SKM-1 (cell line): ENCODE measurements around the gene CLASP1.

Source experiments
- DNase-seq: peaks from one replicate; lab custom pipeline; 2025; ENCODE audit not compliant: unreplicated experiment; lab: John Stamatoyannopoulos, UW

The CLASP1 gene

DNA sequence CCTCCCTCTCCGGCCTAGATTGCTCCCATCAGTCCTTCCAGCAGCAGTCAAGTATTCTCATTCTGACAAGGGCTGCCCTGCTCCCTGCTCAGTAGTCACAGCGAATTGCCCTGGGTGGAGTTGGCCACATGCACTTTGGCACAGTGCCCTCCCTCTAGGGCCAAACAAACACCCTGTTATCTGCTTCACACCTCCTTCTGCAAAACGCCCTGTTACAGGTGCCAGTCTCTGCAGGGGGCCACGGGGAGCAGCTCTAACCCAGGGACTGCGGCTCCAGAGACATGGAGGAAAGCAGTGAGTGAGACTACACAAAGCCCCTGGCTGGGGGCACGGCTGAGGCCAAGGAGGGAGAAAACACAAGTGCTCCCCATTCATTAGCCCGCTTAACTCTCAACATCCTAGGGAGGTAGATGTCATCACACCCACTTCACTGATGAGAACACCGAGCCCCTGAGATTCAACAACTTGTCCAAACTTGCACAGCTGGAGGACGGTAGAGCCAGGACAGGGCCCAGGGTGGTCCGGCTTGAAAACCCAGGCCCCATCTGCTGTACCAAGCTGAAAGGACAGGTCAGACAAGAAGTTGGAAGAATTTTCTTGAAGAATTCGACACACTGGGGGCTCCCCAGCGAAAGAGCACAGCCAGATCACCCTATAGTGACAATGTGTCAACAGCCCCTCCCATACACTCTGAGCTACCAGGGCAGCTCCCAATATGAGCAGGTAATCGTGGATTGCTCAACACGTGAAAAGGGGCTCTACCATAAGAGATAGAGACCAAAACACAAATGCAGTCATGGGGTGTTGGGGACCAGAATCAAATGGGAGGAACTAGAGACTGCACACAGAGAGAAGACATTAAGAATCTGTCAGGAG, 355.6 kb downstream of the CLASP1 start:
- DNase-seq = no peak

DNA sequence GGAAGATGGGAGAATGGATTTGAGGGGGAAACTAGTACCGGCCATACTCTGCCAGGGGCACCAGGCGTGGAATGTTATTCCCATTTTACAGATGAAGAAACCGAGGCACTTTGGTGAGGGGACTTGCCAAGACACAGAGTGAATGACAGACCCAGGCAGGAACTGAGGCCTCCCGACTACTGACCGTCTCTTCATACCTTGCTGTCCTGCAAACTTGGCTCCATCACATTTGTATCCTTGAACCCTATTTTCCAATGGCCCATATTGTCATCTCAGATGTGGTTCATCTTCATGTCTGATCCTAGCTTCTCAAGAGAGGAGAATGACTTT, 358.0 kb downstream of the CLASP1 start:
- no peak for DNase-seq

DNA sequence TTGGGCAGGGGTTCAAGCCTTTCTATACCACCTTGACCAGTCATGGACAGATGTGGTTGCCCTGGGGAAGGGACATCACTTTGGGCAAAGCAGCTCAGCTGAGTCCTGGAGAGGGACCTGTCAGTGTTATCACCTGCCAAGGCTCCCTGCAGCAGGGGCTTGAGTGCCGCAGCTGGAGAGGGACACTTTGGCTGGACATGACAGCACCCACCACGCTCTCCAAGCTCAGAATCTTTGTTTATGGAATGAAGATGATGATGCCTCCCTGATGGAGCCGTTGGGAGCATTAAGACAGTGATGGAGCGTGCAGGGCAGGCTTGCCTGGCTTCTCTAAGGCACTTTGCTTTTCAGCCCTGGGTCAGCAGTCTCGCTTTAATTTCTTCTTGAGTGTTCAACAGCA, 360.0 kb downstream of the CLASP1 start:
- DNase-seq = no peak

DNA sequence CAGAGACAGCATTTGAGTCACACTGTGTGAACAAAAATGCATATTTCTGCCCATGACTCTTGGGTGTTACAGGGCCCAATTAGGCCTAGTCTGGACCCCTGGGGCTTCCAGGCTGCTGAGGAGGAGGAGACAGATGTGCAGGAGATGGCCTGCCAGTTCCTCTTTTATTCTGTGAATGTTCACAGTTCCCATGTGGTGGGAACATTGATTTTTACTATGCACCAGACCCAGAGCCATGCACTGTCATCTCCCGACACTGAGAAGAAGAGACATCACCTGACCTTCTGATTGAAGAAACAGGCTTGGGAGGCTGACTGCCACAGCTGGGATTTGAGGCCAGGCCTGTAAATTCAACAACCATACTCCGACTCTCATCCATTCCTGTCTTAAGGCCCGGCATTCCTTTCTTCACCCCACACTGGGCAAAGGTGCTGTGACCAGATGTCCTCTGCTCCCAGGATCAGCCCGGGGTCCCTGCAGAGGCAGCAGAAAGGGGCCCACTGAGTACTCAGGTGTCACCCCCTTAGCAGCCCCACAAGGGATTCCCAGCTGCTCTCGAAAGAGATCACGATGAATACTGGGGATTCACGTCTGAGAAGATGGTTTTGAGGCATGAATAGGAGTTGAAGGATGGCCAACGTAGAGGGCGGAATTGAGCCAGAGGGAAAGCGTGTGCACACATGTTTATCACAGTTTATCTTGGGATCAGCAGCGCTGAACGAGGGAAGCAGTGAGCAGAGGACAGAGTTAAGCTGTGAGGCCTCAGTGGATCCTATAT, 360.6 kb downstream of the CLASP1 start:
- no peak for DNase-seq

DNA sequence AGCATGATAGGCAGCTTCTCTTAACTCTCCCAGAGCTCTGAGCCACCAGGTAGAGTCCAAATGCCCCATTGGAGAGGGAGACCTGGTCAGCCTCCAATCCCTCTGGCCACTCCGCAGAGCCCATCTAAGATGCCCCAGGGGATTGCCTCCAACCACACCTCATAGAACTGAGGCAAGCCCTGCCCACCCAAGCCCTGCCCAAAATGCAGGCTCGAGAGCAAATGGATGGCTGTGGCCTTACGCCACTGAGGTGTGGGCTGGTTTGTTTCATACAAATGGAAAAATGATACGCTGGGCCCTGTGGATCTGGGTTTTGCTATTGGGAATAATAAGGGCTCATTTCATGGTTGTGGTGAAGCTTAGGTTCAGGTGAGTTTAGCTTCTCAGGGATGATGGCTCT, 361.3 kb downstream of the CLASP1 start:
- DNase-seq = no peak
